HepG2 (cell line): ENCODE measurements around the gene CTU2. TPM values are rescaled to one million over a fixed set of nuclear protein-coding genes. Genes with fewer than 3 reads are reported as not detected.

Experiments used
- BORCS8-MEF2B ChIP-seq: sonication (generic); formaldehyde crosslinking; IDR thresholded peaks from 2 replicates; pipeline ENCODE4 v1.8.0; 2022; ENCODE audit warnings: mild to moderate bottlenecking, missing genetic modification reagents
- CEBPG ChIP-seq: IDR thresholded peaks from 2 replicates; pipeline ENCODE4 v1.6.1; 2016
- FOSL1 ChIP-seq: sonication (generic); formaldehyde crosslinking; IDR thresholded peaks from 2 replicates; pipeline ENCODE4 v1.9.0; 2021; ENCODE audit warnings: missing genetic modification reagents, borderline replicate concordance
- GATAD1 ChIP-seq: IDR thresholded peaks from 2 replicates; pipeline ENCODE4 v1.6.1; 2016; ENCODE audit warnings: missing genetic modification reagents, missing compliant biosample characterization
- IKZF4 ChIP-seq: sonication (generic); formaldehyde crosslinking; IDR thresholded peaks from 2 replicates; pipeline ENCODE4 v1.5.1; 2020; ENCODE audit warnings: borderline replicate concordance, mild to moderate bottlenecking, low read depth, missing genetic modification reagents; ENCODE audit errors: not compliant biosample characterization
- PRMT3 ChIP-seq: sonication (generic); formaldehyde crosslinking; IDR thresholded peaks from 2 replicates; pipeline ENCODE4 v1.8.1; 2022; ENCODE audit warnings: low read depth, mild to moderate bottlenecking, moderate library complexity, missing genetic modification reagents, borderline replicate concordance
- TAF15 ChIP-seq: fragments of 200-400 bp; formaldehyde crosslinking; IDR thresholded peaks from one replicate; pipeline ENCODE4 v1.6.1; 2018; ENCODE audit warnings: mild to moderate bottlenecking, low read depth, low read length; ENCODE audit not compliant: poor library complexity, severe bottlenecking
- ZNF775 ChIP-seq: sonication (generic); formaldehyde crosslinking; IDR thresholded peaks from 2 replicates; pipeline ENCODE4 v1.4.0; 2020; ENCODE audit warnings: missing genetic modification reagents, mild to moderate bottlenecking, moderate library complexity, borderline replicate concordance
- ZSCAN12 ChIP-seq: sonication (generic); formaldehyde crosslinking; IDR thresholded peaks from 2 replicates; pipeline ENCODE4 v1.9.0; 2021; ENCODE audit warnings: mild to moderate bottlenecking, missing genetic modification reagents
- polyA plus RNA-seq, 8 experiments: library from polyadenylated mRNA; depleted of rRNA in 3 of 8; stranded (reverse) in 7 of 8; unstranded in 1 of 8; fragments of >200 nt; fragmentation: Illumina TruSeq in 4 of 8; extraction: Trizol in 4 of 8; gene quantifications; 2 replicates each; pipeline versions ENCODE4 v1.2.1 to v1.2.3, GENCODE V29; 2011 to 2016; ENCODE audit warnings: low read depth in 4 of 8, missing spikeins in 1 of 8, mixed read lengths in 1 of 8; ENCODE audit not compliant: insufficient read depth in 1 of 8
- total RNA-seq, 5 experiments: library from RNA; depleted of rRNA; stranded (reverse); fragments of >200 nt; fragmentation: Illumina TruSeq; extraction: Trizol; gene quantifications; 2 replicates each; pipeline ENCODE4 v1.2.3, GENCODE V29; 2016; ENCODE audit warnings: low read depth in 1 of 5
- TF ChIP-seq, protein P1 (sequence below): sonication (generic); formaldehyde crosslinking; IDR thresholded peaks from 2 replicates; pipeline ENCODE4 v1.4.0; 2020; ENCODE audit warnings: missing genetic modification reagents, mild to moderate bottlenecking, borderline replicate concordance
- TF ChIP-seq, protein P2 (sequence below): sonication (generic); formaldehyde crosslinking; IDR thresholded peaks from 2 replicates; pipeline ENCODE4; 2020; ENCODE audit warnings: missing genetic modification reagents, mild to moderate bottlenecking, borderline replicate concordance
- TF ChIP-seq, protein P3 (sequence below): sonication (generic); formaldehyde crosslinking; IDR thresholded peaks from 2 replicates; pipeline ENCODE4 v1.9.0; 2021; ENCODE audit warnings: missing genetic modification reagents, borderline replicate concordance
- TF ChIP-seq, protein P4 (sequence below): sonication (generic); formaldehyde crosslinking; IDR thresholded peaks from 2 replicates; pipeline ENCODE4 v1.8.0; 2022; ENCODE audit warnings: missing genetic modification reagents, mild to moderate bottlenecking, moderate library complexity, borderline replicate concordance
- TF ChIP-seq, protein P5 (sequence below): sonication (generic); formaldehyde crosslinking; IDR thresholded peaks from 2 replicates; pipeline ENCODE4 v1.4.0; 2020; ENCODE audit warnings: low read depth, mild to moderate bottlenecking, missing genetic modification reagents
- TF ChIP-seq, protein P6 (sequence below): sonication (generic); formaldehyde crosslinking; IDR thresholded peaks from 2 replicates; pipeline ENCODE4 v1.8.0; 2022; ENCODE audit warnings: mild to moderate bottlenecking, missing genetic modification reagents, moderate library complexity

Gene CTU2
- total and polyA plus RNA-seq, 2 of the 13 experiments (the other 11 are each of a cell fraction or from before 2014, with no cell fraction given) = 13.3 to 21.9 TPM

DNA sequence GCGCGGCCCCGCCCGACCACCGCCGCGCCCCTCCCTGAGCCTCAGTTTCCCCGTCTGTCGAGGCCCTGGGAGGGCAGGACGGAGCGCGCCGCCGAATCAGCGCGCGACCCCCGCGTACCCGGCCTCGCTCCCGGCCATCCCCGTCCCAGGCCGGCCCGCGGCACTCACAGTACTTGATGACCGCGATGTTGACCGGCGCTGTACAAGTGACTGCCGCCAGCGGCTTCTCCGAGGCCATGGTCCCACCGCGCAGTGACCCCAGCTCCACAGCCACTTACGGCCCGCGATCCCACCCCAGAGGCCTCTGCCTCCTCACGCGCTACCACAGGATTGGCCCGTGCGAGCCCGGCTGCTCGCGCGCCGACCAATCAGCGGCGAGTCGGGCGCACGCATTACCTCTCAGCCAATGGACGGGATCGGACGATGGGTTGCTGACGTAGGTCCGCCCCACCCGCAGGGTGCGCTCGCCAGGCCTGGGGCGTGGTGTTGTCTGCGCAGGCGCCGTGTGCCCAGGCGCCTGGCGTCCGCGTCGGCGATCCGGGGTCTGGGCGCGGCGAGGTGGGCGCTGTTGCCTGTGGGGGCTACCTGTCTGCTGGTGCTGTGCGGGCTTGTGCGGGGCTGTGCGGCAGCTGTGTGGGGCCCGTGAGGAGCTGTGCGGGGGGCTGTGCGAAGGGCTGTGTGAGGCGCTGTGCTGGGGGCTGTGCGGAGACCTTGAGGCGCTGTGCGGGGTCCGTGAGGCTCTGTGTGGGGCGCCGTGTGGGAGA is 43.3 kb upstream of the CTU2 start, which contains the start of gene MVD (continued):
- TF ChIP-seq, protein P1, sequence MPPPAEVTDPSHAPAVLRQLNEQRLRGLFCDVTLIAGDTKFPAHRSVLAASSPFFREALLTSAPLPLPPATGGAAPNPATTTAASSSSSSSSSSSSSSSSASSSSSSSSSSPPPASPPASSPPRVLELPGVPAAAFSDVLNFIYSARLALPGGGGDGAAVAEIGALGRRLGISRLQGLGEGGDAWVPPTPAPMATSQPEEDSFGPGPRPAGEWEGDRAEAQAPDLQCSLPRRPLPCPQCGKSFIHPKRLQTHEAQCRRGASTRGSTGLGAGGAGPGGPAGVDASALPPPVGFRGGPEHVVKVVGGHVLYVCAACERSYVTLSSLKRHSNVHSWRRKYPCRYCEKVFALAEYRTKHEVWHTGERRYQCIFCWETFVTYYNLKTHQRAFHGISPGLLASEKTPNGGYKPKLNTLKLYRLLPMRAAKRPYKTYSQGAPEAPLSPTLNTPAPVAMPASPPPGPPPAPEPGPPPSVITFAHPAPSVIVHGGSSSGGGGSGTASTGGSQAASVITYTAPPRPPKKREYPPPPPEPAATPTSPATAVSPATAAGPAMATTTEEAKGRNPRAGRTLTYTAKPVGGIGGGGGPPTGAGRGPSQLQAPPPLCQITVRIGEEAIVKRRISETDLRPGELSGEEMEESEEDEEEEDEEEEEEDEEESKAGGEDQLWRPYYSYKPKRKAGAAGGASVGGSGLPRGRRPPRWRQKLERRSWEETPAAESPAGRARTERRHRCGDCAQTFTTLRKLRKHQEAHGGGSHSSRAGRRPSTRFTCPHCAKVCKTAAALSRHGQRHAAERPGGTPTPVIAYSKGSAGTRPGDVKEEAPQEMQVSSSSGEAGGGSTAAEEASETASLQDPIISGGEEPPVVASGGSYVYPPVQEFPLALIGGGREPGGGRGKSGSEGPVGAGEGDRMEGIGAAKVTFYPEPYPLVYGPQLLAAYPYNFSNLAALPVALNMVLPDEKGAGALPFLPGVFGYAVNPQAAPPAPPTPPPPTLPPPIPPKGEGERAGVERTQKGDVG (CRISPR knock-in tag) = peak; percentile 94
- TF ChIP-seq, protein P2, sequence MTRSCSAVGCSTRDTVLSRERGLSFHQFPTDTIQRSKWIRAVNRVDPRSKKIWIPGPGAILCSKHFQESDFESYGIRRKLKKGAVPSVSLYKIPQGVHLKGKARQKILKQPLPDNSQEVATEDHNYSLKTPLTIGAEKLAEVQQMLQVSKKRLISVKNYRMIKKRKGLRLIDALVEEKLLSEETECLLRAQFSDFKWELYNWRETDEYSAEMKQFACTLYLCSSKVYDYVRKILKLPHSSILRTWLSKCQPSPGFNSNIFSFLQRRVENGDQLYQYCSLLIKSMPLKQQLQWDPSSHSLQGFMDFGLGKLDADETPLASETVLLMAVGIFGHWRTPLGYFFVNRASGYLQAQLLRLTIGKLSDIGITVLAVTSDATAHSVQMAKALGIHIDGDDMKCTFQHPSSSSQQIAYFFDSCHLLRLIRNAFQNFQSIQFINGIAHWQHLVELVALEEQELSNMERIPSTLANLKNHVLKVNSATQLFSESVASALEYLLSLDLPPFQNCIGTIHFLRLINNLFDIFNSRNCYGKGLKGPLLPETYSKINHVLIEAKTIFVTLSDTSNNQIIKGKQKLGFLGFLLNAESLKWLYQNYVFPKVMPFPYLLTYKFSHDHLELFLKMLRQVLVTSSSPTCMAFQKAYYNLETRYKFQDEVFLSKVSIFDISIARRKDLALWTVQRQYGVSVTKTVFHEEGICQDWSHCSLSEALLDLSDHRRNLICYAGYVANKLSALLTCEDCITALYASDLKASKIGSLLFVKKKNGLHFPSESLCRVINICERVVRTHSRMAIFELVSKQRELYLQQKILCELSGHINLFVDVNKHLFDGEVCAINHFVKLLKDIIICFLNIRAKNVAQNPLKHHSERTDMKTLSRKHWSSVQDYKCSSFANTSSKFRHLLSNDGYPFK = peak; percentile 66
- TF ChIP-seq ZSCAN12 (CRISPR knock-in tag) = no peak; the same call in 1 of the 2 replicates
- TF ChIP-seq FOSL1 (CRISPR knock-in tag) = no peak
- peak; percentile 91 for TF ChIP-seq GATAD1 (CRISPR knock-in tag)
- TF ChIP-seq ZNF775 (CRISPR knock-in tag) = no peak
- peak; percentile 36 for TF ChIP-seq TAF15
- no peak for TF ChIP-seq IKZF4 (CRISPR knock-in tag)
- TF ChIP-seq BORCS8-MEF2B (CRISPR knock-in tag) = peak; percentile 82
- TF ChIP-seq CEBPG (CRISPR knock-in tag) = no peak
- TF ChIP-seq, protein P3, sequence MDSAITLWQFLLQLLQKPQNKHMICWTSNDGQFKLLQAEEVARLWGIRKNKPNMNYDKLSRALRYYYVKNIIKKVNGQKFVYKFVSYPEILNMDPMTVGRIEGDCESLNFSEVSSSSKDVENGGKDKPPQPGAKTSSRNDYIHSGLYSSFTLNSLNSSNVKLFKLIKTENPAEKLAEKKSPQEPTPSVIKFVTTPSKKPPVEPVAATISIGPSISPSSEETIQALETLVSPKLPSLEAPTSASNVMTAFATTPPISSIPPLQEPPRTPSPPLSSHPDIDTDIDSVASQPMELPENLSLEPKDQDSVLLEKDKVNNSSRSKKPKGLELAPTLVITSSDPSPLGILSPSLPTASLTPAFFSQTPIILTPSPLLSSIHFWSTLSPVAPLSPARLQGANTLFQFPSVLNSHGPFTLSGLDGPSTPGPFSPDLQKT (CRISPR knock-in tag) = no peak
- no peak; the same call in 1 of the 2 replicates for TF ChIP-seq PRMT3 (CRISPR knock-in tag)
- TF ChIP-seq, protein P4, sequence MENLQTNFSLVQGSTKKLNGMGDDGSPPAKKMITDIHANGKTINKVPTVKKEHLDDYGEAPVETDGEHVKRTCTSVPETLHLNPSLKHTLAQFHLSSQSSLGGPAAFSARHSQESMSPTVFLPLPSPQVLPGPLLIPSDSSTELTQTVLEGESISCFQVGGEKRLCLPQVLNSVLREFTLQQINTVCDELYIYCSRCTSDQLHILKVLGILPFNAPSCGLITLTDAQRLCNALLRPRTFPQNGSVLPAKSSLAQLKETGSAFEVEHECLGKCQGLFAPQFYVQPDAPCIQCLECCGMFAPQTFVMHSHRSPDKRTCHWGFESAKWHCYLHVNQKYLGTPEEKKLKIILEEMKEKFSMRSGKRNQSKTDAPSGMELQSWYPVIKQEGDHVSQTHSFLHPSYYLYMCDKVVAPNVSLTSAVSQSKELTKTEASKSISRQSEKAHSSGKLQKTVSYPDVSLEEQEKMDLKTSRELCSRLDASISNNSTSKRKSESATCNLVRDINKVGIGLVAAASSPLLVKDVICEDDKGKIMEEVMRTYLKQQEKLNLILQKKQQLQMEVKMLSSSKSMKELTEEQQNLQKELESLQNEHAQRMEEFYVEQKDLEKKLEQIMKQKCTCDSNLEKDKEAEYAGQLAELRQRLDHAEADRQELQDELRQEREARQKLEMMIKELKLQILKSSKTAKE = peak; percentile 47; the same call in 1 of the 2 replicates
- TF ChIP-seq, protein P5, sequence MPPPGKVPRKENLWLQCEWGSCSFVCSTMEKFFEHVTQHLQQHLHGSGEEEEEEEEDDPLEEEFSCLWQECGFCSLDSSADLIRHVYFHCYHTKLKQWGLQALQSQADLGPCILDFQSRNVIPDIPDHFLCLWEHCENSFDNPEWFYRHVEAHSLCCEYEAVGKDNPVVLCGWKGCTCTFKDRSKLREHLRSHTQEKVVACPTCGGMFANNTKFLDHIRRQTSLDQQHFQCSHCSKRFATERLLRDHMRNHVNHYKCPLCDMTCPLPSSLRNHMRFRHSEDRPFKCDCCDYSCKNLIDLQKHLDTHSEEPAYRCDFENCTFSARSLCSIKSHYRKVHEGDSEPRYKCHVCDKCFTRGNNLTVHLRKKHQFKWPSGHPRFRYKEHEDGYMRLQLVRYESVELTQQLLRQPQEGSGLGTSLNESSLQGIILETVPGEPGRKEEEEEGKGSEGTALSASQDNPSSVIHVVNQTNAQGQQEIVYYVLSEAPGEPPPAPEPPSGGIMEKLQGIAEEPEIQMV (CRISPR knock-in tag) = peak; percentile 98
- TF ChIP-seq, protein P6, sequence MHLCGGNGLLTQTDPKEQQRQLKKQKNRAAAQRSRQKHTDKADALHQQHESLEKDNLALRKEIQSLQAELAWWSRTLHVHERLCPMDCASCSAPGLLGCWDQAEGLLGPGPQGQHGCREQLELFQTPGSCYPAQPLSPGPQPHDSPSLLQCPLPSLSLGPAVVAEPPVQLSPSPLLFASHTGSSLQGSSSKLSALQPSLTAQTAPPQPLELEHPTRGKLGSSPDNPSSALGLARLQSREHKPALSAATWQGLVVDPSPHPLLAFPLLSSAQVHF (CRISPR knock-in tag) = no peak
